ENCODE data around the gene ARIH2.

Gene ARIH2

GRCh38 chr3:48899273-48899672 lies 19.4 kb upstream of the ARIH2 start:
- no peak for TF ChIP-seq NFIC (IDR thresholded peaks at IDR 0.05)
- TF ChIP-seq EP300 (IDR thresholded peaks at IDR 0.05; ENCODE audit: borderline replicate concordance), result no peak
- TF ChIP-seq TEAD4 (IDR thresholded peaks at IDR 0.05), result no peak
- no peak for TF ChIP-seq TAF1 (IDR thresholded peaks at IDR 0.05; ENCODE audit: low read depth)
- no peak for TF ChIP-seq EGR1 (IDR thresholded peaks at IDR 0.05)
- no peak for TF ChIP-seq YY1 (IDR thresholded peaks at IDR 0.05; ENCODE audit: low read depth)
- TF ChIP-seq CEBPB (IDR thresholded peaks at IDR 0.05), result no peak
- TF ChIP-seq FOXM1 (IDR thresholded peaks at IDR 0.05; ENCODE audit: borderline replicate concordance, low read depth), result no peak
- no peak for TF ChIP-seq CREB1 (IDR thresholded peaks at IDR 0.05; ENCODE audit: low read depth)
- no peak for TF ChIP-seq REST (IDR thresholded peaks at IDR 0.05; ENCODE audit: low read depth)
- no peak for TF ChIP-seq ZBTB7A (IDR thresholded peaks at IDR 0.05; ENCODE audit: low read depth)
- TF ChIP-seq MAX (IDR thresholded peaks at IDR 0.05), result no peak
- no peak for TF ChIP-seq USF1 (IDR thresholded peaks at IDR 0.05)
- no peak for TF ChIP-seq RAD21 (IDR thresholded peaks at IDR 0.05; ENCODE audit: low read depth)
- no peak for TF ChIP-seq TCF12 (IDR thresholded peaks at IDR 0.05; ENCODE audit: low read depth)

GRCh38 chr3:48915296-48915695 lies 3.3 kb upstream of the ARIH2 start:
- TF ChIP-seq CREB1 (IDR thresholded peaks at IDR 0.05; ENCODE audit: low read depth) (no peak), TEAD4 (IDR thresholded peaks at IDR 0.05) (no peak), EGR1 (IDR thresholded peaks at IDR 0.05) (no peak), YY1 (IDR thresholded peaks at IDR 0.05; ENCODE audit: low read depth) (no peak), NFIC (IDR thresholded peaks at IDR 0.05) (no peak), RAD21 (IDR thresholded peaks at IDR 0.05; ENCODE audit: low read depth) (no peak), TAF1 (IDR thresholded peaks at IDR 0.05; ENCODE audit: low read depth) (no peak), ZBTB7A (IDR thresholded peaks at IDR 0.05; ENCODE audit: low read depth) (no peak), MAX (IDR thresholded peaks at IDR 0.05) (no peak)

- TF ChIP-seq TCF12 (IDR thresholded peaks at IDR 0.05; ENCODE audit: low read depth), result no peak; the same call in 1 of the 2 replicates
- no peak for TF ChIP-seq FOXM1 (IDR thresholded peaks at IDR 0.05; ENCODE audit: borderline replicate concordance, low read depth)
- no peak for TF ChIP-seq EGR1 (IDR thresholded peaks at IDR 0.05)
- TF ChIP-seq ZBTB7A (IDR thresholded peaks at IDR 0.05; ENCODE audit: low read depth), result no peak
- TF ChIP-seq EP300 (IDR thresholded peaks at IDR 0.05; ENCODE audit: borderline replicate concordance), result no peak
- TF ChIP-seq USF1 (IDR thresholded peaks at IDR 0.05), result peak; percentile 84
- no peak for TF ChIP-seq TAF1 (IDR thresholded peaks at IDR 0.05; ENCODE audit: low read depth)
- no peak; the same call in none of the 2 replicates for TF ChIP-seq MAX (IDR thresholded peaks at IDR 0.05)
Measured at GRCh38 chr3:48919215-48920138, 835 bp downstream of the ARIH2 start.

GRCh38 chr3:48926425-48927392 lies 8.1 kb downstream of the ARIH2 start:
- TF ChIP-seq CREB1 (IDR thresholded peaks at IDR 0.05; ENCODE audit: low read depth), result no peak
- TF ChIP-seq MAX (IDR thresholded peaks at IDR 0.05), result no peak
- no peak for TF ChIP-seq EGR1 (IDR thresholded peaks at IDR 0.05)
- no peak for TF ChIP-seq ZBTB7A (IDR thresholded peaks at IDR 0.05; ENCODE audit: low read depth)
- no peak for TF ChIP-seq TAF1 (IDR thresholded peaks at IDR 0.05; ENCODE audit: low read depth)
- TF ChIP-seq FOXM1 (IDR thresholded peaks at IDR 0.05; ENCODE audit: borderline replicate concordance, low read depth), result no peak
- no peak for TF ChIP-seq EP300 (IDR thresholded peaks at IDR 0.05; ENCODE audit: borderline replicate concordance)
- TF ChIP-seq YY1 (IDR thresholded peaks at IDR 0.05; ENCODE audit: low read depth), result no peak
- TF ChIP-seq TCF12 (IDR thresholded peaks at IDR 0.05; ENCODE audit: low read depth), result no peak
- TF ChIP-seq CEBPB (IDR thresholded peaks at IDR 0.05), result no peak
- TF ChIP-seq REST (IDR thresholded peaks at IDR 0.05; ENCODE audit: low read depth), result no peak
- no peak for TF ChIP-seq USF1 (IDR thresholded peaks at IDR 0.05)
- TF ChIP-seq TEAD4 (IDR thresholded peaks at IDR 0.05), result no peak
- no peak for TF ChIP-seq RAD21 (IDR thresholded peaks at IDR 0.05; ENCODE audit: low read depth)
- no peak for TF ChIP-seq NFIC (IDR thresholded peaks at IDR 0.05)

Measured in Ishikawa (cell line).